PC-9 (cell line): ENCODE results near the gene ARHGAP5. TPM values are rescaled to one million over a fixed set of nuclear protein-coding genes. Genes with fewer than 3 reads are reported as not detected.

Experiments
- BruUV-seq: library from RNA; stranded (reverse); fragments of 400-500 nt; replicated peaks from 2 replicates; lab custom pipeline; 2021; lab: Mats Ljungman, UMichigan
- CTCF ChIA-PET: fragments of 300-600 bp; sonication (Branson Sonifier 250); formaldehyde crosslinking; loops from one replicate; lab custom pipeline; 2022; ENCODE audit warnings: antibody characterized with exemption; lab: Charles Lee
- POLR2A ChIA-PET: fragments of 300-600 bp; sonication (Branson Sonifier 250); formaldehyde crosslinking; loops from one replicate; lab custom pipeline; 2022; ENCODE audit warnings: antibody characterized with exemption; ENCODE audit not compliant: unreplicated experiment; lab: Charles Lee
- DNase-seq, 2 experiments: peaks; one replicate each; pipeline versions ENCODE4 v3.0.0 to v3.0.0-alpha.2; 2015 to 2022; ENCODE audit warnings: mixed read lengths in 1 of 2
- H2AFZ ChIP-seq: fragments of 200-600 bp; sonication (generic); 2 replicates; pipeline ENCODE4 v1.8.1; 2017; ENCODE audit warnings: antibody characterized with exemption
- H3F3A ChIP-seq: fragments of 200-600 bp; sonication (generic); 2 replicates; pipeline ENCODE4 v1.8.1; 2017; ENCODE audit warnings: antibody characterized with exemption, mild to moderate bottlenecking, low read depth; ENCODE audit not compliant: insufficient read depth
- H3K27ac ChIP-seq: fragments of 200-600 bp; sonication (generic); 2 replicates; pipeline ENCODE4 v1.6.1; 2016; ENCODE audit warnings: mixed run types
- H3K27me3 ChIP-seq: fragments of 200-600 bp; sonication (generic); 2 replicates; pipeline ENCODE4 v1.6.1; 2016; ENCODE audit warnings: low read depth, mixed run types; ENCODE audit not compliant: insufficient read depth
- H3K36me3 ChIP-seq: fragments of 200-600 bp; sonication (generic); 2 replicates; pipeline ENCODE4 v1.6.1; 2016; ENCODE audit warnings: low read depth, mixed run types
- H3K4me1 ChIP-seq: fragments of 200-600 bp; sonication (generic); replicated peaks from 2 replicates; pipeline ENCODE4 v1.6.1; 2016; ENCODE audit warnings: mixed run types; ENCODE audit not compliant: insufficient read depth
- H3K4me2 ChIP-seq: fragments of 200-600 bp; sonication (generic); 2 replicates; pipeline ENCODE4 v1.6.1; 2017; ENCODE audit warnings: mixed run types
- H3K4me3 ChIP-seq: fragments of 200-600 bp; sonication (generic); 2 replicates; pipeline ENCODE4 v1.6.1; 2016; ENCODE audit warnings: mixed run types
- H3K79me2 ChIP-seq: fragments of 200-600 bp; sonication (generic); 2 replicates; pipeline ENCODE4 v1.6.1; 2017; ENCODE audit warnings: low read depth, mixed run types
- H3K9me2 ChIP-seq: fragments of 200-600 bp; sonication (generic); 2 replicates; pipeline ENCODE4 v1.8.1; 2017; ENCODE audit warnings: mild to moderate bottlenecking; ENCODE audit not compliant: insufficient read depth
- H3K9me3 ChIP-seq: fragments of 200-600 bp; sonication (generic); 2 replicates; pipeline ENCODE4 v1.8.1; 2016; ENCODE audit warnings: low read depth; ENCODE audit not compliant: insufficient read depth
- H4K20me1 ChIP-seq: fragments of 200-600 bp; sonication (generic); 2 replicates; pipeline ENCODE4 v1.8.1; 2017; ENCODE audit not compliant: insufficient read depth
- CTCF ChIP-seq: fragments of 200-600 bp; sonication (generic); conservative IDR thresholded peaks from 2 replicates; pipeline ENCODE4 v1.6.1; 2017; ENCODE audit warnings: mixed run types, antibody characterized with exemption, mild to moderate bottlenecking, moderate library complexity
- EZH2 ChIP-seq: fragments of 200-600 bp; sonication (generic); IDR thresholded peaks from 2 replicates; pipeline ENCODE4 v1.8.0; 2017; ENCODE audit warnings: antibody characterized with exemption, low read depth
- intact Hi-C: fragments of 100-400 bp; cut with micrococcal nuclease; formaldehyde crosslinking; loops from one replicate; pipeline ENCODE4 v1.10.0; 2022; ENCODE audit not compliant: unreplicated experiment
- total RNA-seq: library from RNA; stranded (reverse); gene quantifications from 2 replicates; pipeline ENCODE4 v1.2.3, GENCODE V29; 2021

Gene ARHGAP5
- total RNA-seq, 1 experiment from 2014 or later: 58.6 TPM

GRCh38 chr14:32044454-32044853 lies 32.6 kb upstream of the ARHGAP5 start:
- H3K9me2 ChIP-seq: no peaks in the 10 kb centered on the region
- CTCF ChIA-PET: no interaction called here
- H3K4me3 ChIP-seq: no peak overlapping the region
- no peaks in the 10 kb centered on the region for H3K4me1 ChIP-seq
- DNase-seq: no peak
- no peaks in the 10 kb centered on the region for H3F3A ChIP-seq
- TF ChIP-seq CTCF (no peak), EZH2 (no peak)
- no peaks in the 10 kb centered on the region for H3K36me3 ChIP-seq
- intact Hi-C loops: no loop called here
- H4K20me1 ChIP-seq: no peaks in the 10 kb centered on the region
- H2AFZ ChIP-seq: no peak overlapping the region
- H3K27me3 ChIP-seq: no peaks in the 10 kb centered on the region
- H3K4me2 ChIP-seq: no peak overlapping the region
- H3K79me2 ChIP-seq: no peaks in the 10 kb centered on the region
- H3K9me3 ChIP-seq: no peaks in the 10 kb centered on the region; the same call in 1 of the 2 replicates
- POLR2A ChIA-PET: no interaction called here
- no peak overlapping the region for H3K27ac ChIP-seq
- BruUV-seq: no TSS peak

DNA sequence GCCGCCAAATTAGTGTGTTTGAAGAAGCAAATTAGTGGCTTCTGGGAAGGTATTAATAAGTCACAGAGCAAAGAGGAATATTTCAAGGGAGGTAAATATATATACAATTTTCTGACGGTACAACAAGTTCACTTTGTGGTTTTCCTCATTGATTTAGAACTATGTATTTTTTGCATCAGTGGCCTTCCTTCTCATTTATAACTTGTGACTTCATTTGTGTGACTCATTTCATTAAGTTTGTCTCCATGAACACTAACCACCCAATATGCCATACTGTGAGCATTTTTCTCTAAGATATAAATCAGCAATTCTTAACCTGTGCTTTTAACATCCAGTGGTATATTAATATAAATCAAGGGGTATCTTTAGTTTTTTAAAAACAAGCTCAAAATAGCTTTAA lies 29.3 kb upstream of the ARHGAP5 start:
- no peak overlapping the region for H3K27ac ChIP-seq
- no TSS peak for BruUV-seq
- no peaks in the 10 kb centered on the region for H3K79me2 ChIP-seq
- CTCF ChIA-PET: no interaction called here
- H4K20me1 ChIP-seq: no peaks in the 10 kb centered on the region
- no peak for TF ChIP-seq EZH2
- no peak for TF ChIP-seq CTCF
- no peaks in the 10 kb centered on the region for H3F3A ChIP-seq
- H2AFZ ChIP-seq: no peak overlapping the region
- no peaks in the 10 kb centered on the region for H3K27me3 ChIP-seq
- H3K4me3 ChIP-seq: no peak overlapping the region
- H3K36me3 ChIP-seq: no peaks in the 10 kb centered on the region
- no peaks in the 10 kb centered on the region; the same call in 1 of the 2 replicates for H3K9me3 ChIP-seq
- H3K4me1 ChIP-seq: no peaks in the 10 kb centered on the region
- H3K9me2 ChIP-seq: no peaks in the 10 kb centered on the region
- H3K4me2 ChIP-seq: no peak overlapping the region
- intact Hi-C loops: no loop called here
- DNase-seq: peak in 1 of 2 experiments; percentile 36
- POLR2A ChIA-PET: interaction anchor here (0.6 kb wide), 1 partner anchor 146 kb away, joined by 4 read pairs; no protein-coding TSS in a partner anchor

DNA sequence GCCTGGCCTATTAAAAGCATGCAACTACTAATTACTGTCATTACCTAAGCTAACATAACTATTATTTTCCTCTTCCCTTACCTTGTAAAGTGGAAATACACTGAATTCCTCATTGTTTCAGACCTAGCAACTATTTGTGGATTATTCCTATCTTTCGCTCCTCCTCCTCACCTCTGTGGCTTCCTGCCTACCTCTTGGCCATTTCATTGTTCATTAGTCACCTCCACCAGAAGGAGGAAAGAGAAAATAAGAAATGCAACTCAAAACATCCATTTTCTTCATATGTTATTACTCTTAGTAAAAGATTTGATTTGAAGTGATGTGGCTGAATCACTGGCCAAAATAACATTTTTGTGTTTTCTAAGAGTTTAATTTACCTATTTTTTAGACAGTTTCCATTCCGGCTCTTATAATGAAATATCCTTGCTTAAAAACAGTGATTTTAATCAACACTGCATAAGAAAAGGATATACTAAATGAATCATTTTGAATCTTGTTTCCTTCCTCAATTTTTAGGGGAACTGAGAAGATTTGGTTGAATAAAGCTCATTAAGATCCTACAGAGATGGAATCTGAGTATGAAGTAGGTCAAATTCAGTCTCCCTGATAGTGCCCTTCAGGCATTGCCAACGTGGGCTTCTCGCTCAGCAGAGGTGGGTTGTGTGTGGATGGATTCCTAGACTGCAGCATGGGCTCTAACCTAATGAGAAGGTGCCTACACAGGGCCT lies 27.6 kb upstream of the ARHGAP5 start:
- Histone ChIP-seq H3K27ac (no peak overlapping the region), H3K4me1 (no peaks in the 10 kb centered on the region), H3K27me3 (no peaks in the 10 kb centered on the region), H3K9me2 (no peaks in the 10 kb centered on the region), H4K20me1 (no peaks in the 10 kb centered on the region), H3K4me3 (no peak overlapping the region), H3F3A (no peaks in the 10 kb centered on the region), H3K4me2 (no peak overlapping the region), H2AFZ (no peak overlapping the region), H3K36me3 (no peaks in the 10 kb centered on the region), H3K79me2 (no peaks in the 10 kb centered on the region), H3K9me3 (no peaks in the 10 kb centered on the region; the same call in 1 of the 2 replicates)
- POLR2A ChIA-PET: no interaction called here
- TF ChIP-seq EZH2 (no peak), CTCF (no peak)
- CTCF ChIA-PET: no interaction called here
- intact Hi-C loops: no loop called here
- no peak for DNase-seq
- BruUV-seq: no TSS peak
